NCI-H1930 (cell line): Measurements from ENCODE around the gene CHCHD3.

Experiments used
- DNase-seq, 2 experiments: peaks; one replicate each; lab custom pipeline; 2025; lab: John Stamatoyannopoulos, UW

CHCHD3 gene

GRCh38 chr7:133081599-133082389 is at the start of gene CHCHD3:
TSS of gene CHCHD3 (minus strand) at chr7:133082090. CDS start at chr7:133081937, 153 bp downstream.
- peak; percentile 97 to 98 for DNase-seq

GRCh38 chr7:133130166-133130565 is 48.3 kb upstream of the CHCHD3 start:
- no peak for DNase-seq

GRCh38 chr7:133126422-133126821 is 44.5 kb upstream of the CHCHD3 start:
- DNase-seq = no peak

- no peak for DNase-seq
Observed at GRCh38 chr7:133124974-133125373, 43.1 kb upstream of the CHCHD3 start.

- no peak for DNase-seq
Observed at GRCh38 chr7:133121175-133121844, 39.4 kb upstream of the CHCHD3 start.

- DNase-seq = no peak
Observed at GRCh38 chr7:133119067-133119466, 37.2 kb upstream of the CHCHD3 start.

GRCh38 chr7:133118261-133118660 is 36.4 kb upstream of the CHCHD3 start:
- DNase-seq = no peak

- DNase-seq = no peak
Observed at GRCh38 chr7:133117452-133117851, 35.6 kb upstream of the CHCHD3 start.

GRCh38 chr7:133115596-133115995 is 33.7 kb upstream of the CHCHD3 start:
- no peak for DNase-seq

GRCh38 chr7:133114519-133114918 is 32.6 kb upstream of the CHCHD3 start:
- DNase-seq = no peak

GRCh38 chr7:133112976-133113375 is 31.1 kb upstream of the CHCHD3 start:
- no peak for DNase-seq

- DNase-seq = no peak
Observed at GRCh38 chr7:133112335-133112734, 30.4 kb upstream of the CHCHD3 start.

GRCh38 chr7:133110312-133110711 is 28.4 kb upstream of the CHCHD3 start:
- DNase-seq = no peak

GRCh38 chr7:133109816-133110215 is 27.9 kb upstream of the CHCHD3 start:
- DNase-seq = no peak

- DNase-seq = no peak
Observed at GRCh38 chr7:133108023-133108422, 26.1 kb upstream of the CHCHD3 start.

- DNase-seq = no peak
Observed at GRCh38 chr7:133102276-133103060, 20.6 kb upstream of the CHCHD3 start.

GRCh38 chr7:133099633-133100286 is 17.9 kb upstream of the CHCHD3 start:
- no peak for DNase-seq

- DNase-seq = no peak
Observed at GRCh38 chr7:133095119-133095671, 13.3 kb upstream of the CHCHD3 start.

- no peak for DNase-seq
Observed at GRCh38 chr7:133091943-133092464, 10.1 kb upstream of the CHCHD3 start.

- no peak for DNase-seq
Observed at GRCh38 chr7:133082390-133082766, 488 bp upstream of the CHCHD3 start.

- DNase-seq = no peak
Observed at GRCh38 chr7:133081119-133081598, 731 bp downstream of the CHCHD3 start.
